ENCODE results near the gene RSKR. TPM values are rescaled to one million over a fixed set of nuclear protein-coding genes. Genes with fewer than 3 reads are reported as not detected.

The RSKR gene
- total and polyA plus RNA-seq, 2 donors (not counting 1 experiment from before 2014, with no cell fraction given): 20.3 to 31.9 TPM

GRCh38 chr17:28582513-28582912, 31.5 kb downstream of the RSKR start:
- H3K4me1 Mint-ChIP-seq: no peaks in the 10 kb centered on the region

DNA sequence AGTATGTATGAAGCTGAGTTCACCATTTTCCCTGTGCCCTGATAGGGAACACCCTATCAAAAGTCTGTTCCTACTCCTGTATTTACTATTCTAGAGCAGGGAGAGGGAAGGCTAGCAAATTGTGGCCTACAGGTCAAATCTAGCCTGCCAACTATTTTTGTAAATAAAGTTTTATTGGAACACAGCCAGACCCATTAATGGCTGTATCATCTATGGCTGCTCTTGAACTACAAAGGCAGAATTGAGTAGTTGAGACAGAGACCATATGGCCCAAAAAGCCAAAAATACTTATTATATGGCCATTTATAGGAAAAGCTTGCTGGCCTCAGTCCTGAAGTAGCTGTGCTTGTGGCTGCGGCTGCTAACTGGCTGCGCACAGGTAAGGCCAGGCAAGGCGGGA, 33.0 kb downstream of the RSKR start:
- Mint-ChIP-seq H3K4me3 (no peak overlapping the region), H3K27ac (no peak overlapping the region), H3K4me1 (peaks cover 11% of the 10 kb centered on the region), H3K27me3 (no peaks in the 10 kb centered on the region), H3K9me3 (ENCODE audit: insufficient read depth) (no peaks in the 10 kb centered on the region)
- no peaks in the 10 kb centered on the region for H4K20me1 ChIP-seq (ENCODE audit: control insufficient read depth, insufficient read depth, low read length, poor library complexity, severe bottlenecking)
- no peaks in the 10 kb centered on the region for H3K27me3 ChIP-seq (replicated peaks in 1 of 4; ENCODE audit: control extremely low read depth in 1 of 4, control insufficient read depth in 3 of 4, insufficient read depth in 4 of 4, low read length in 3 of 4)
- peaks cover 7 to 13% of the 10 kb centered on the region in 2 donors for H3K4me1 ChIP-seq (ENCODE audit: control insufficient read depth in 2 of 2, insufficient read depth in 2 of 2, low read length in 2 of 2)
- H3K27ac ChIP-seq (ENCODE audit: low read length in 2 of 2): no peak overlapping the region
- no peak overlapping the region for H3K4me2 ChIP-seq (replicated peaks; ENCODE audit: low read depth, low read length, poor library complexity, severe bottlenecking)
- no peak overlapping the region for H3K4me3 ChIP-seq (ENCODE audit: control extremely low read depth in 1 of 5, extremely low read depth in 1 of 5, insufficient read depth in 1 of 5, low read depth in 2 of 5, low read length in 4 of 5)
- CTCF ChIA-PET: no interaction called here
- no peak overlapping the region for H3K9ac ChIP-seq (ENCODE audit: low read length)
- peaks cover 0 to 6% of the 10 kb centered on the region in 2 experiments for H3K36me3 ChIP-seq (replicated peaks in 1 of 2; ENCODE audit: control extremely low read depth in 1 of 2, control insufficient read depth in 1 of 2, extremely low read depth in 1 of 2, insufficient read depth in 2 of 2, low read length in 1 of 2)
- intact Hi-C loops (cut with micrococcal nuclease): no loop called here
- peaks cover 6% of the 10 kb centered on the region for H3K79me2 ChIP-seq (ENCODE audit: control insufficient read depth, insufficient read depth, low read length)
- TF ChIP-seq EZH2 (IDR thresholded peaks at IDR 0.05; ENCODE audit: borderline replicate concordance, insufficient read depth, low read depth, low read length, poor library complexity, severe bottlenecking): no peak
- TF ChIP-seq, protein P1, sequence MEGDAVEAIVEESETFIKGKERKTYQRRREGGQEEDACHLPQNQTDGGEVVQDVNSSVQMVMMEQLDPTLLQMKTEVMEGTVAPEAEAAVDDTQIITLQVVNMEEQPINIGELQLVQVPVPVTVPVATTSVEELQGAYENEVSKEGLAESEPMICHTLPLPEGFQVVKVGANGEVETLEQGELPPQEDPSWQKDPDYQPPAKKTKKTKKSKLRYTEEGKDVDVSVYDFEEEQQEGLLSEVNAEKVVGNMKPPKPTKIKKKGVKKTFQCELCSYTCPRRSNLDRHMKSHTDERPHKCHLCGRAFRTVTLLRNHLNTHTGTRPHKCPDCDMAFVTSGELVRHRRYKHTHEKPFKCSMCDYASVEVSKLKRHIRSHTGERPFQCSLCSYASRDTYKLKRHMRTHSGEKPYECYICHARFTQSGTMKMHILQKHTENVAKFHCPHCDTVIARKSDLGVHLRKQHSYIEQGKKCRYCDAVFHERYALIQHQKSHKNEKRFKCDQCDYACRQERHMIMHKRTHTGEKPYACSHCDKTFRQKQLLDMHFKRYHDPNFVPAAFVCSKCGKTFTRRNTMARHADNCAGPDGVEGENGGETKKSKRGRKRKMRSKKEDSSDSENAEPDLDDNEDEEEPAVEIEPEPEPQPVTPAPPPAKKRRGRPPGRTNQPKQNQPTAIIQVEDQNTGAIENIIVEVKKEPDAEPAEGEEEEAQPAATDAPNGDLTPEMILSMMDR (IDR thresholded peaks at IDR 0.05): no peak
- WGBS (ENCODE audit: insufficient coverage): no CpG with 5 or more reads among the region's 3 CpGs
- POLR2A ChIA-PET: no interaction called here
- no peak for DNase-seq
- no peaks in the 10 kb centered on the region for H3K9me3 ChIP-seq (ENCODE audit: control extremely low read depth in 1 of 3, control insufficient read depth in 2 of 3, insufficient read depth in 1 of 3, low read length in 2 of 3)
- H2AFZ ChIP-seq (ENCODE audit: insufficient read depth, low read depth, low read length, poor library complexity, severe bottlenecking): no peak overlapping the region
- ATAC-seq (ENCODE audit: low read depth): no peak

More at GRCh38 chr17:28582513-28582912, 31.5 kb downstream of the RSKR start:
- ATAC-seq (ENCODE audit: low read depth): no peak
- no peaks in the 10 kb centered on the region for H3K79me2 ChIP-seq (ENCODE audit: control insufficient read depth, insufficient read depth, low read length)
- DNase-seq: no peak
- H3K4me3 ChIP-seq (ENCODE audit: control extremely low read depth in 1 of 5, extremely low read depth in 1 of 5, insufficient read depth in 1 of 5, low read depth in 2 of 5, low read length in 4 of 5): no peak overlapping the region
- ChIA-PET POLR2A (no interaction called here), CTCF (no interaction called here)
- H4K20me1 ChIP-seq (ENCODE audit: control insufficient read depth, insufficient read depth, low read length, poor library complexity, severe bottlenecking): no peaks in the 10 kb centered on the region
- no peaks in the 10 kb centered on the region for H3K9me3 Mint-ChIP-seq (ENCODE audit: insufficient read depth)
- no peaks in the 10 kb centered on the region for H3K4me1 ChIP-seq (ENCODE audit: control insufficient read depth in 2 of 2, insufficient read depth in 2 of 2, low read length in 2 of 2)
- intact Hi-C loops (cut with micrococcal nuclease): no loop called here
- no peaks in the 10 kb centered on the region for H3K27me3 ChIP-seq (replicated peaks in 1 of 4; ENCODE audit: control extremely low read depth in 1 of 4, control insufficient read depth in 3 of 4, insufficient read depth in 4 of 4, low read length in 3 of 4)
- H3K9ac ChIP-seq (ENCODE audit: low read length): no peak overlapping the region
- H3K27ac ChIP-seq (ENCODE audit: low read length in 2 of 2): no peak overlapping the region
- no peaks in the 10 kb centered on the region for H3K9me3 ChIP-seq (ENCODE audit: control extremely low read depth in 1 of 3, control insufficient read depth in 2 of 3, insufficient read depth in 1 of 3, low read length in 2 of 3)
- H3K27ac Mint-ChIP-seq: no peak overlapping the region
- 100% methylated on average over 1 of the region's 2 CpGs for WGBS (ENCODE audit: insufficient coverage)
- H2AFZ ChIP-seq (ENCODE audit: insufficient read depth, low read depth, low read length, poor library complexity, severe bottlenecking): no peak overlapping the region
- TF ChIP-seq, protein P1 (IDR thresholded peaks at IDR 0.05): no peak
- no peak for TF ChIP-seq EZH2 (IDR thresholded peaks at IDR 0.05; ENCODE audit: borderline replicate concordance, insufficient read depth, low read depth, low read length, poor library complexity, severe bottlenecking)
- no peaks in the 10 kb centered on the region for H3K27me3 Mint-ChIP-seq
- peaks cover 0 to 7% of the 10 kb centered on the region in 2 experiments for H3K36me3 ChIP-seq (replicated peaks in 1 of 2; ENCODE audit: control extremely low read depth in 1 of 2, control insufficient read depth in 1 of 2, extremely low read depth in 1 of 2, insufficient read depth in 2 of 2, low read length in 1 of 2)
- H3K4me2 ChIP-seq (replicated peaks; ENCODE audit: low read depth, low read length, poor library complexity, severe bottlenecking): no peak overlapping the region
- no peak overlapping the region for H3K4me3 Mint-ChIP-seq

Measured in B cell (primary cell).